ENCODE data around the gene TNC.
"Not testable (repeated sequence)": the region's sequence is repeated elsewhere in the genome, so short reads cannot be mapped to it uniquely, and the experiment has no call there.

TNC gene

GRCh38 chr9:115134941-115135340 is 17.0 kb upstream of the TNC start:
- no peak for DNase-seq (ENCODE audit: low read depth)

GRCh38 chr9:115133649-115134048 is 15.7 kb upstream of the TNC start:
- DNase-seq (ENCODE audit: low read depth) = no peak

GRCh38 chr9:115132648-115133047 is 14.7 kb upstream of the TNC start:
- DNase-seq (ENCODE audit: low read depth) = no peak

- no peak for DNase-seq (ENCODE audit: low read depth)
Measured at GRCh38 chr9:115130176-115130575, 12.2 kb upstream of the TNC start.

- not testable (repeated sequence) for DNase-seq (ENCODE audit: low read depth)
Measured at GRCh38 chr9:115128726-115129125, 10.8 kb upstream of the TNC start.

- no peak for DNase-seq (ENCODE audit: low read depth)
Measured at GRCh38 chr9:115127191-115127817, 9.3 kb upstream of the TNC start.

- no peak for DNase-seq (ENCODE audit: low read depth)
Measured at GRCh38 chr9:115126404-115126803, 8.4 kb upstream of the TNC start.

GRCh38 chr9:115122937-115123336 is 5.0 kb upstream of the TNC start:
- DNase-seq (ENCODE audit: low read depth) = no peak

- DNase-seq (ENCODE audit: low read depth) = no peak
Measured at GRCh38 chr9:115121181-115121580, 3.2 kb upstream of the TNC start.

GRCh38 chr9:115118879-115119218 is 892 bp upstream of the TNC start:
- DNase-seq (ENCODE audit: low read depth) = no peak

GRCh38 chr9:115116421-115117284 is 1.3 kb downstream of the TNC start:
- no peak for DNase-seq (ENCODE audit: low read depth)

- DNase-seq (ENCODE audit: low read depth) = no peak
Measured at GRCh38 chr9:115115924-115116323, 2.0 kb downstream of the TNC start.

- no peak for DNase-seq (ENCODE audit: low read depth)
Measured at GRCh38 chr9:115115117-115115880, 2.7 kb downstream of the TNC start.

GRCh38 chr9:115114546-115114945 is 3.4 kb downstream of the TNC start:
- no peak for DNase-seq (ENCODE audit: low read depth)

- DNase-seq (ENCODE audit: low read depth) = no peak
Measured at GRCh38 chr9:115114084-115114483, 3.9 kb downstream of the TNC start.

- no peak for DNase-seq (ENCODE audit: low read depth)
Measured at GRCh38 chr9:115111874-115112273, 6.1 kb downstream of the TNC start.

- DNase-seq (ENCODE audit: low read depth) = no peak
Measured at GRCh38 chr9:115109486-115109885, 8.5 kb downstream of the TNC start.

- no peak for DNase-seq (ENCODE audit: low read depth)
Measured at GRCh38 chr9:115107701-115108100, 10.3 kb downstream of the TNC start.

- no peak for DNase-seq (ENCODE audit: low read depth)
Measured at GRCh38 chr9:115106642-115107041, 11.3 kb downstream of the TNC start.

GRCh38 chr9:115106001-115106400 is 12.0 kb downstream of the TNC start:
- DNase-seq (ENCODE audit: low read depth) = no peak

GRCh38 chr9:115104908-115105307 is 13.0 kb downstream of the TNC start:
- DNase-seq (ENCODE audit: low read depth) = no peak

GRCh38 chr9:115103746-115104477 is 14.0 kb downstream of the TNC start:
- DNase-seq (ENCODE audit: low read depth) = no peak

All from activated T-helper 1 cell treated with Interleukin-2 at 50 U/mL for 16 hours (primary cell).